HG02678 (cell line): ENCODE results near the gene ITPR2.
"Not testable (repeated sequence)": the region's sequence is repeated elsewhere in the genome, so short reads cannot be mapped to it uniquely, and the experiment has no call there.

Source experiments
- ATAC-seq: cut with Tn5 transposase; IDR thresholded peaks from one replicate; pipeline ENCODE4 v1.9.1; 2021; ENCODE audit warnings: mild to moderate bottlenecking, moderate library complexity; ENCODE audit not compliant: unreplicated experiment

ITPR2 gene

DNA sequence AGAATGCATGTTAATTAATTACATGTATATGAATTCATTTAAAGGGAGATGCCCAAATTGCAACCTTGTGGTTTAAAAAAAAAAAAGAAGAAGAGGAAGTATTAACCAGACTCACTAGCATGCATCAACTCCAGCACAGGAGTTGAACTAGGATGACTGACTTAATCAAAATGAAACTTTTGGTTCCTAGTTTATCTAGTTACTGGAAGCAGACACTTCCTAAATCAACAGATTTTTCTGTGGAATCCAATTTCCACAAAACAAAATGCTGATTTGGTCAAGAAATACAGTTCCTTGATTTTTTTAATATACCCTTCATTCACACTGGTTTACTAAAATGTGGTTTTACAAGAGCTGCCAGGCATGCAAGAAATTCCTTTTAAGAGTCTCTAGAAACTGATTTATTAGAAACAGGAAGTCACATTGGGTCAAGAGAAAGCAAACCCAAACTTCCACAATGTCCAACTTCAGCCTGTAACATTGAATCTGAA is 41.6 kb downstream of the ITPR2 start:
- ATAC-seq, result peak; percentile 47

- ATAC-seq, result no peak
These were observed 42.4 kb downstream of the ITPR2 start for GRCh38 chr12:26790645-26790994.

GRCh38 chr12:26789731-26790644 is 43.0 kb downstream of the ITPR2 start:
- ATAC-seq, result no peak

DNA sequence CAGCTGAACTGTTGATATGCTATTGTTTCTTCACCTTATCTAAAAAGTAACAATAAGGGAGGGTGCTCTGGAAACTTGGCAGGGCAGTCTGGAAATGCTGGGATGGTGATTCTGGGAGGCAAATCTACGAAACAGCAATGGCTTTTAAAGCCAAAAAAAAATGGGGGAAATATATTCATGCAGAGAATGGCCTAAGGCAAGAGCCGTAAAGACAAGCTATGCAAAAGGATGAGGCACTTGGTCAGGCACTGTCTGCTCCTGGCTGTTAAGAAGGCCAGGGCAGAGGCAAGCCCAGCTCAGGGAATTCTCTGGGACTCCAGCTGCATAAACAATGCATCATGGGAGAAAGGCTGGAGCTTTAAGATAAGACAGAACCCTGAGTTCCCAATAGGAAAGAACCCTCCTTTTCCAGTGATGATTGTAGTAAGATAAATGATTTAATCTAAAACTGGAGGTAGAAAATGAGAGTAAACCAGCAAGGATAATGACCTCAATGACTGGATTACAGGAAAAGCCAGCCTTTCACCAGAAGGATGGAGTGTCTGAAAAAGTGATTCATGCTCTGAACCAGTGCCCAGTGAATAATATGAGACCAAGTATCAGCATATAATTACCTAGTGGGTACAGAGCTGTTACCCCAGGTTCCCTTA is 46.0 kb downstream of the ITPR2 start:
- ATAC-seq, result no peak

DNA sequence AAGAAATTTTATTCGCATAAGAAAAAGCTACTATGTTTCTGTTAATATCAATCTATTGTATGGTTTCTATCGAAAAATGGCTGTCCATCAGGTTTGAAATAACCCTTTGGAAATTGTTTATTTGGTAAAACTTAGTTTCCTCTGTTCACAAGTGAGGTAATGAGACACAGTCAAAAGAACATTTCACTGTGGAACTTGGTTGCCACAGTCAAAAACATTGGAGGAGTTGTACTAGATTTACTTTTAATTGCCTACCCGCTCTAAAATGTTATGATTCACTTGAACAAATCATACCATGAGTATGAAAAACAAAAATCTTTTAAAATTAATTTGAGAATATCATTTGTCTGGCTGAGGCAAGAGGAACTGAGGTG is 46.5 kb downstream of the ITPR2 start:
- ATAC-seq, result no peak

DNA sequence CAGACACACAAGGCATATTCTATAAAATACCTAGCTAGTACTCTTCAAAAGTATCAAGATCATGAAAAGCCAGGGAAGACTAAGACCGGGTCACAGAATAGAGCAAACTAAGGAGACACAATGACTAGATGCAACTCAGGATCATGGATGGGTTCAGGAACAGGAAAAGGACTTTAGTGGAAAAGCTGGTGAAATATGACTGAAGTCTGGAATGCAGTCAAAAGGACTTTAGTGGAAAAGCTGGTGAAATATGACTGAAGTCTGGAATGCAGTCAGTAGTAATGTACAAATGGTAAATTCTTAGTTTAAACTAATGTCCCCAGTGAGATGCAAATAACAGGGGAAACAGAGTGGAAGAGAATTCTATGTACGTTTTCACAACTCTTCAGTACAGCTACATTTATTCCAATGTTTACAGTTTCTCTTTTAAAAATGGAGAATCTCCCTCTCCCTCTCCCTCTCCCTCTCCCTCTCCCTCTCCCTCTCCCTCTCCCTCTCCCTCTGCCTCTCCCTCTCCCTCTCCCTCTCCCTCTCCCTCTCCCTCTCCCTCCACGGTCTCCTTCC is 49.1 kb downstream of the ITPR2 start:
- ATAC-seq, result not testable (repeated sequence)

DNA sequence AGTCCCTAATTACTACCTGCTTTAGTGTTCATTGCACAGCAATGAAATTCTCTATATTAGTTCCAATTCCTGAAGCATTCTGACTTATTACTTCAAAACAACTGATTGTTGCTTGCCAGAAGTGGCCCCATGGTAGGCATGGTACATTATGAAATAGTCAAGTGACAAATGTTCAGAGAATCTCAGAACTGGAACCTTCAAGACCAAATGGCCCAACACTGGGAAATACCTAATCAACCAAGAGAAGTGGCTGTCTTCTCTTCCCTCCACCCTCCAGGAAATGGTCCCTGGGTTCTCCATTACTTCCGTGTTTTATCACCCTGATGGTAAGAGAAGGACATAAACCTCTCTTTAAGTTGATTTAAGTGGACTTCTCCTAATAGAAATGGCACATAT is 49.9 kb downstream of the ITPR2 start:
- no peak for ATAC-seq

DNA sequence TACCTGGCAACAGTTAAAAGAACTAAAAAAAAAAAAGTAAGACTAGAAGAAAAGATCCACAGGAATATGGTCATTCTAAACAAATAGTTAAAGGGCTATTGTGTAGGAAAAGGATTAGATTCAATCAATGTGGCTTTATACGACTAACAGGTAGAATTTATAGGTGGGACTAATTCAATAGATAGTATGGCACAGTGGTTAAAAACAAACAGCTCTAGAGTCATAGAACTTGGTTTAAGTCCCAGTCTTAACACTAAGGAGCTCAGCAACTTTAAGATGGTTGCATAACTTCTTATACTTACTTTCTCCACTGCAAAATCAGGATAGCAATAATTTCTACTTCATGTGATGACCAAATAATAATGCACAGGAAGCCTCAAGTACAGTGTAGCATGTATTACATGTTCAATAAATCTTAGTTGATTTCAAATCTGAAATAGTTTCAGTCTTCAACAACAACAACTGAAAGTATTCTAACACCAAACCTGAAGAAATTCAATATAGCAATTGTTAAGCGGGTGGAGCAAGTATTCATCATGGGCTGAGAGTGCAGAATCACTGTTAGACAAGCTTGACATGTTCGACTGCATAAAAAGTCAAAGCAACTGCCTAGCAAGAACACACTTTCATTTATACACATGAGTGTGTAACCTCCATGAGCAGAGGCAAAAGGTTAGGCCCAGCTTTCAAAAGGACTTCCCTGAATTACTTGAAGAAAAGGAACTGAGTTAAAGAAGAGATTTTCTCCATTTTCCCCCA is 50.4 kb downstream of the ITPR2 start:
- ATAC-seq, result no peak

DNA sequence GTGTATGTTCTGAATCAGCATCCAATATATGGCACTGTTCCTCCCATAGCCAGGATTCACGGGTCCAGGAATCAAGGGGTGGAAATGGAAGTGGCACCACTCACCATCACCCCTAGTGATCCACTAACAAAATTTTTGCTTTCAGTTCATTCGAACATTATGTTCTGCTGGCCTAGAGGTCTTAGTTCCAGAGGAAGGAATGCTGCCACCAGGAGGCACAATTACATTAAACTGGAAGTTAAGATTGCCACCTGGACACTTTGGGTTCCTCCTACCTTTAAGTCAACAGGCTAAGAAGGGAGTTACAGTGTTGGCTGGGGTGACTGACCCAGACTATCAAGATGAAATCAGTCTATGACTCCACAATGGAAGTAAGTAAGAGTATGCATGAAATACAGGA is 52.3 kb downstream of the ITPR2 start:
- ATAC-seq, result not testable (repeated sequence)

DNA sequence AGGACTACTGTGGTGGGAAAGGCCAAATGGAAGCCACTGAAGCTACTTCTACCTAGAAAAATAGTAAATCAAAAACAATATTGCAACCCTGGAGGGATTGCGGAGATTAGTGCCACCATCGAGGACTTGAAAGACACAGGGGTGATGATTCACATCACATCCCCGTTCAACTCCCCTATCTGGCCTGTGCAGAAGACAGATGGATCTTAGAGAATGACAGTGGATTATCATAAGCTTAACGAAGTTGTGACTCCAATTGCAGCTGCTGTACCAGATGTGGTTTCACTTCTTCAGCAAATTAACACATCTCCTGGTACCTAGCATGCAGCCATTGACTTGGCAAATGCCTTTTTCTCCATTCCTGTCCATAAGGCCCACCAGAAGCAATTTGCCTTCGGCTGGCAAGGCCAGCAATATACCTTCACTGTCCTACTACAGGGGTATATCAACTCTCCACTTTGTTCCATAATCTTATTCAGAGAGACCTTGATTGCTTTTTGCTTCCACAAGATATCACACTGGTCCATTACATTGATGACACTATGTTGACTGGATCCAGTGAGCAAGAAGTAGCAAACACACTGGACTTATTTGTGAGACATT is 54.7 kb downstream of the ITPR2 start:
- not testable (repeated sequence) for ATAC-seq

- ATAC-seq, result no peak
These were observed 55.8 kb downstream of the ITPR2 start for GRCh38 chr12:26777236-26777635.

DNA sequence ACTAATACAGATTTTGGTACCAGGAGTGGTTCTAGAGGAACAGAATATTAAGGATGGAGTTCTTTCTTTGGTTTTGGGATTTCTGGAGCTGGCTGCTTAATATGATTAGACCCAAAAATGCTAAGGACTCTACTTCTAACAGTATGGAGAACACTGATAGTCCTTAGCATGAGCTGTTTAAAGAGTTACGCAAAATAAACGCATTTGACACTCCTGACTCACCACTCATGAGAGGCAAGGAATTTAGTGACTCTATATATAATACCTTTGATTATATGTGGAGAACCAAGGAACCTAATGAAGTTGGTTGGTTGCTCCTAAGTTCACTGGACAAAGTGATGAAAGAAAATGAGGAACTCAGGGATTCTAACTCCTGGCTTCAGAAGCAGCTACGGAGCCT is 57.0 kb downstream of the ITPR2 start:
- ATAC-seq, result not testable (repeated sequence)

DNA sequence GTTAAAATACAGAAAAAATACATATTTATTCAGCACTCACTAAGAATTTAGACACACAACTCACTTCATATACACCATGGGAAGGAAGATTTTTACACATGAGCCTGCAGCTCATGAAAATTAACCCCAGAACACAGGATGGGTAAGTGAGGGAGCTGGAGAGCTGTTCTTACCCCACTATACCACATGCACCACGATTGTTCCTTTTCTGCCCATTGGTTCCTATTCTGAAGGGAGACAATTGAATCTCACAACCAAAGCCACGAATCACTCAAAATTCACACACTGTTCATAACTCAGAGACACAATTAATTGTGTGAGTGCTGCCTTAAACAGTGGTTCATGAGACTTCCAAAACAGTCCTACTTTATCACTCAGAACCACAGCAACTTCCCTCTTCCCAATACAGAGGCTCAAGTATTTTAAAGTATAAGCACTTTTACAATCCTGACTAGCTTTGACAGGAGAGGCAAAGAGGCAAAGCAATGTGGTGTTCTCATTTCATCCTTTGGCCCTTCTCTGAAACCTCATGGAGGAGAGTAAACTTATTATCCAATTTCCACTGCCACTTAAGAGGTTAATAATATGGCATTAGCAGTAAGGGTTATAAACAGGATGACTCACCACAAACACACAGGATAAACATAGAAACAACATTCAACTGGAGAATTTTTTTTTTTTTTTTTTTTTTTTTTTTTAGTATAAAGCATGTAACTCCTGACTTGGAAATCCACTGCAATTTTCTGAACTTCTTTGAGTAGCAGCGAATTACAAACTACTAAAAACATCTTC is 59.5 kb downstream of the ITPR2 start:
- no peak for ATAC-seq

DNA sequence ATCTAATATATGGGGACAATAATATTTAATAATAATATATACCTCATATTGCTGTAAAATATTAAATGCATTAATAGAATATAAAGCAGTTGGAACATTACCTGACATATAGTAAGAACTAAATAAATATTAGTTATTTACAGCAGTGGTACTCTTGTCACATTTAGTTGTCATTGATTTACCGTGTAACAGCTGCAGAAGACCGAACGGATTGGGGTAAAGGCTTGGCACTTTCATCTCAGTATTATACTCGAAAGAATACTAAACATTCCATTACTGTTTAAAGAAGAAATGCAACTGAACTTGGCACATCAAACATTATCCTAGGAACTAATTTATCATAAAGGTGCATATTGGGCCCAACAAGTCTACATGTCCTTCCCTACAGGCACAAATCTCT is 61.1 kb downstream of the ITPR2 start:
- ATAC-seq, result no peak

- no peak for ATAC-seq
These were observed 62.5 kb downstream of the ITPR2 start for GRCh38 chr12:26770239-26771070.

GRCh38 chr12:26769611-26770010 is 63.4 kb downstream of the ITPR2 start:
- ATAC-seq, result no peak

DNA sequence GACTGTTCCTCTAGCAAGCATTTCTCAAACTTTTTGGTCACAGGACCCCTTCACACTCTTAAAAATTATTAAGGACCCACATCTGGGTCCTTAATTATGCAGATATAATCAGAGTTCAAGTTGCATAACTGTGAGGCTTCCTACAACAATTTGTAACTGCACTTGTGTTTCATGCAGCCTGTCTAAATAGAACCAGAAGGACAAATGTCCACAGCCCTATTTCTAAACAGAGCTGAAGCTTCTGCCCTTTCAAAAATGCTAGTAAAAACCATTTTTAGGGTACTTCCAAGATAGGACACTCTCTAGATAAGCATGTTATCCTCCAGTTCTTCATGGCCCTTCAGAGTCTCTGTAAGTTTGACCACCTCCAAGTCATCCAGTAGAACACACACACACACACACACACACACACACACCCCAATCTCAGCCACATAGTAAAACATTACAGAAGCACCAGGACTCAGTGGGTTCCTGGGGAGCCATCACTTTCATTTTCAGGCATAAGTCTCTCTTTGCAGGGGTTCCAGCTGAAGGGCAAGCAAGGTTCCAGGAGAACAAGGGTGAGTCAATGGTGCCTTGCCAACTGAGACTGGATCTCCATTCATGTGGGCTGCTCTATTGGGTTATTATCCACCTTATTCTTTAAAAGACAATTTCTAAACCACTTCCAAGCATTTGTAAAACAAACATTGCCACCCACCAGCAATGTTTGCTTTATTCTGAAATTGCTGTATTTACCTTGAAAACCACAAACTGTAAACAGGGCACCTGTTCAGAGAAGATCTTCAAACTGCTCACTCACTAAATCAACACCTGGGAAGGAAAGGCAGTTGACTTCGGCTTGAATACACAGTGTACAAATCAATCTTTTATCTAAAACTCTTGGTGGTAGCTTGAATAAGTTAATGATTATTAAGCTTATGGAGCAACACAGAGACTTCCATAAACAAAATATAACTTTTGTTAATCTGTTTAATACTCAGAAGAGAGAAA is 64.1 kb downstream of the ITPR2 start:
- peak; percentile 70 for ATAC-seq

DNA sequence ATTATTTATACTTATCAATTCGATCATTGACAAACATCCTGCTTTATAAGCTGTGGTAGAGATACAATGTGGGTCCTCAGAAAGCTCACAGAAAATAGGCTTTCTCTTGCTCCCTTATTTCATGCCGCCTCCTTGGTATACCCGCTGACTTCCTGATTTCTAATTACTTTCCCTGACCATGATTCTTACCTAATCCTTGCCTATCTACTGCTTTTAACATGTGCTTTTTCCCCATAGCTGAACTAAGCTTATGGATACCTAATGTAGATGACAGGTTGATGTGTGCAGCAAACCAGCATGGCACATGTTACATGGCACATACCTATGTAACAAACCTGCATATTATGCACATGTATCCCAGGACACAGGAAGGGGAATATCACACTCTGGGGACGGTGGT is 65.1 kb downstream of the ITPR2 start:
- ATAC-seq, result no peak
